Sigmoid colon (tissue), 4 donors: ENCODE results near the gene HMCN2.

Experiments used
- EP300 ChIP-seq, 4 donors: sonication (generic); formaldehyde crosslinking; IDR thresholded peaks; one replicate each; pipeline ENCODE4 v1.6.1; 2017; ENCODE audit warnings: antibody characterized with exemption in 4 of 4
- POLR2A ChIP-seq, 2 donors: fragments of 450-650 bp; IDR thresholded peaks; one replicate each; pipeline ENCODE4 v1.6.1; 2016; ENCODE audit warnings: antibody characterized with exemption in 2 of 2, mild to moderate bottlenecking in 2 of 2, moderate library complexity in 2 of 2
- POLR2AphosphoS5 ChIP-seq, 4 donors: sonication (generic); formaldehyde crosslinking; IDR thresholded peaks; one replicate each; pipeline ENCODE4 v1.6.1; 2017; ENCODE audit warnings: antibody characterized with exemption in 4 of 4
- TF ChIP-seq, protein P1 (sequence below), 4 experiments: fragments of 450-650 bp in 3 of 4; fragments of 200-600 bp in 1 of 4; IDR thresholded peaks; one replicate each; pipeline ENCODE4 v1.5.1; 2016 to 2019; ENCODE audit warnings: antibody characterized with exemption in 4 of 4, mild to moderate bottlenecking in 3 of 4, moderate library complexity in 2 of 4

DNA sequence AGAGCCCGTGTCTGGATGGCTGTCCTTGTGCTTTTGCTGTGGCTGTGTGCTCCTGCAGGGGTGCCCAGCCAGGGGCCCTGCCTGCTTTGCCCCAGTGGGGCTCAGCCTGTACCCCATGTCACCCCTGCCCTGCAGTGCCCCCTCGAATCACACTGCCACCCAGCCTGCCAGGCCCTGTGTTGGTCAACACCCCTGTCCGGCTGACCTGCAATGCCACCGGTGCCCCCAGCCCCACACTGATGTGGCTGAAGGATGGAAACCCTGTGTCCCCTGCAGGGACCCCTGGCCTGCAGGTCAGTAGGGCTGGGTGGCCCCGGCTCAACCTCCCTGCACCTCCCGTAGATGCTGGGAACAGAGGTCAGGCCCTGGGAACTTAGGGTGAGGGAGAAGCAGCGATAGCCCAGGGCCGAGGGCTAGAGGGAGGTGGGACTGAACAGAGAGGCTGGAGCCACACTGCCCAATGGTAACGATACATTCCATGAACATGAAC is 96.4 kb downstream of the HMCN2 start:
- TF ChIP-seq, protein P1, sequence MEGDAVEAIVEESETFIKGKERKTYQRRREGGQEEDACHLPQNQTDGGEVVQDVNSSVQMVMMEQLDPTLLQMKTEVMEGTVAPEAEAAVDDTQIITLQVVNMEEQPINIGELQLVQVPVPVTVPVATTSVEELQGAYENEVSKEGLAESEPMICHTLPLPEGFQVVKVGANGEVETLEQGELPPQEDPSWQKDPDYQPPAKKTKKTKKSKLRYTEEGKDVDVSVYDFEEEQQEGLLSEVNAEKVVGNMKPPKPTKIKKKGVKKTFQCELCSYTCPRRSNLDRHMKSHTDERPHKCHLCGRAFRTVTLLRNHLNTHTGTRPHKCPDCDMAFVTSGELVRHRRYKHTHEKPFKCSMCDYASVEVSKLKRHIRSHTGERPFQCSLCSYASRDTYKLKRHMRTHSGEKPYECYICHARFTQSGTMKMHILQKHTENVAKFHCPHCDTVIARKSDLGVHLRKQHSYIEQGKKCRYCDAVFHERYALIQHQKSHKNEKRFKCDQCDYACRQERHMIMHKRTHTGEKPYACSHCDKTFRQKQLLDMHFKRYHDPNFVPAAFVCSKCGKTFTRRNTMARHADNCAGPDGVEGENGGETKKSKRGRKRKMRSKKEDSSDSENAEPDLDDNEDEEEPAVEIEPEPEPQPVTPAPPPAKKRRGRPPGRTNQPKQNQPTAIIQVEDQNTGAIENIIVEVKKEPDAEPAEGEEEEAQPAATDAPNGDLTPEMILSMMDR (IDR thresholded peaks at IDR 0.05): no peak
- no peak for TF ChIP-seq EP300 (IDR thresholded peaks at IDR 0.05)
- TF ChIP-seq POLR2A (IDR thresholded peaks at IDR 0.05): no peak
- no peak for TF ChIP-seq POLR2AphosphoS5 (IDR thresholded peaks at IDR 0.05)
